ENCODE data around the gene DHCR24.
A peak's percentile ranks its signal among the peaks of the same experiment; 100 is the strongest.

Gene DHCR24

GRCh38 chr1:54825696-54826095 is 61.3 kb downstream of the DHCR24 start (continued):
- TF ChIP-seq ZNF174 (tag by site-specific recombination; IDR thresholded peaks at IDR 0.05) (no peak), ZBTB21 (tag by site-specific recombination; IDR thresholded peaks at IDR 0.05) (no peak), REPIN1 (tag by site-specific recombination; IDR thresholded peaks at IDR 0.05; ENCODE audit: low read depth) (no peak), ZNF394 (tag by site-specific recombination; IDR thresholded peaks at IDR 0.05; ENCODE audit: borderline replicate concordance) (no peak)
- TF ChIP-seq, protein P1, sequence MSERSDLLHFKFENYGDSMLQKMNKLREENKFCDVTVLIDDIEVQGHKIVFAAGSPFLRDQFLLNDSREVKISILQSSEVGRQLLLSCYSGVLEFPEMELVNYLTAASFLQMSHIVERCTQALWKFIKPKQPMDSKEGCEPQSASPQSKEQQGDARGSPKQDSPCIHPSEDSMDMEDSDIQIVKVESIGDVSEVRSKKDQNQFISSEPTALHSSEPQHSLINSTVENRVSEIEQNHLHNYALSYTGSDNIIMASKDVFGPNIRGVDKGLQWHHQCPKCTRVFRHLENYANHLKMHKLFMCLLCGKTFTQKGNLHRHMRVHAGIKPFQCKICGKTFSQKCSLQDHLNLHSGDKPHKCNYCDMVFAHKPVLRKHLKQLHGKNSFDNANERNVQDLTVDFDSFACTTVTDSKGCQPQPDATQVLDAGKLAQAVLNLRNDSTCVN (tag by site-specific recombination; optimal IDR thresholded peaks at IDR 0.05) = no peak

GRCh38 chr1:54823670-54824069 is 63.3 kb downstream of the DHCR24 start:
- no peaks in the 10 kb centered on the region for H3K4me1 ChIP-seq (ENCODE audit: control insufficient read depth, insufficient read depth, low read length)
- no peaks in the 10 kb centered on the region for H3K9me3 ChIP-seq (ENCODE audit: control insufficient read depth, insufficient read depth, low read depth, low read length)
- no peak overlapping the region for H3K27ac ChIP-seq (ENCODE audit: extremely low read depth, low read depth, low read length)
- POLR2A ChIA-PET = no interaction called here
- no peak for TF ChIP-seq ZNF133 (tag by site-specific recombination; IDR thresholded peaks at IDR 0.05)
- TF ChIP-seq SETDB1 (IDR thresholded peaks at IDR 0.05; ENCODE audit: insufficient read length, low read length) = peak; percentile 48
- H3K4me3 ChIP-seq (ENCODE audit: low read depth, low read length) = no peak overlapping the region
- no peaks in the 10 kb centered on the region for H3K36me3 ChIP-seq (ENCODE audit: control insufficient read depth in 2 of 2, insufficient read depth in 1 of 2, low read length in 2 of 2)
- CTCF ChIA-PET = interaction anchor here (0.7 kb wide), 1 partner anchor 355 kb away, joined by 3 read pairs; no protein-coding TSS in a partner anchor

DNA sequence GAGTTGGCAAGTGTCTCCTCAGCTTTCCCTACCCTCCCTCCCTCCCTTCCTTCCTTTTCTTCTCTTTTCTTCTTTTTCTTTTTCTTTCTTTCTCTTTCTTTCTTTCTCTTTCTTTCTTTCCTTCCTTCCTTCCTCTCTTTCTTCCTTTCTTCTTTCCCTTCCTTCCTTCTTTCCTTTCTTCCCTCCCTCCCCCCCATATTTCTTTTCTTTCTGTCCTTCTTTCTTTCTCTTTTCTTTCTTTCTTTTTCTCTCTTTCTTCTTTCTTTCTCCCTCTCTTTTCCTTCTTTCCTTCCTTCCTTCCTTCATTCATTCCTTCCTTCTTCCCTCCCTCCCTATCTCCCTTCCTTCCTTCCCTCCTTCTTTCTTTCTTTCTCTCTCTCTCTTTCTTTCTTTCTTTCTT is 67.3 kb downstream of the DHCR24 start:
- H3K4me3 ChIP-seq (ENCODE audit: low read depth, low read length) = no peak overlapping the region
- H3K36me3 ChIP-seq (ENCODE audit: control insufficient read depth in 2 of 2, insufficient read depth in 1 of 2, low read length in 2 of 2) = no peaks in the 10 kb centered on the region
- TF ChIP-seq ZNF366 (tag by site-specific recombination; conservative IDR thresholded peaks at IDR 0.05) (peak; percentile 85), ZBTB21 (tag by site-specific recombination; IDR thresholded peaks at IDR 0.05) (no peak), ZNF513 (tag by site-specific recombination; IDR thresholded peaks at IDR 0.05) (no peak), ZNF133 (tag by site-specific recombination; IDR thresholded peaks at IDR 0.05) (no peak), ZNF341 (tag by site-specific recombination; IDR thresholded peaks at IDR 0.05; ENCODE audit: low read depth) (no peak)
- POLR2A ChIA-PET = no interaction called here
- H3K27ac ChIP-seq (ENCODE audit: extremely low read depth, low read depth, low read length) = no peak overlapping the region
- H3K4me1 ChIP-seq (ENCODE audit: control insufficient read depth, insufficient read depth, low read length) = no peaks in the 10 kb centered on the region
- no peaks in the 10 kb centered on the region for H3K9me3 ChIP-seq (ENCODE audit: control insufficient read depth, insufficient read depth, low read depth, low read length)
- CTCF ChIA-PET = interaction anchor here (0.7 to 1.3 kb wide), 2 partner anchors 10 to 1111 kb away, joined by 4 read pairs; no protein-coding TSS in a partner anchor

GRCh38 chr1:54819195-54819536 is 67.8 kb downstream of the DHCR24 start:
- Histone ChIP-seq H3K4me1 (ENCODE audit: control insufficient read depth, insufficient read depth, low read length) (no peaks in the 10 kb centered on the region), H3K4me3 (ENCODE audit: low read depth, low read length) (no peak overlapping the region), H3K9me3 (ENCODE audit: control insufficient read depth, insufficient read depth, low read depth, low read length) (no peaks in the 10 kb centered on the region), H3K36me3 (ENCODE audit: control insufficient read depth in 2 of 2, insufficient read depth in 1 of 2, low read length in 2 of 2) (no peaks in the 10 kb centered on the region), H3K27ac (ENCODE audit: extremely low read depth, low read depth, low read length) (no peak overlapping the region)
- ChIA-PET POLR2A (no interaction called here), CTCF (interaction anchor here (0.7 to 1.3 kb wide), 2 partner anchors 9 to 203 kb away, joined by 4 to 5 read pairs; no protein-coding TSS in a partner anchor)
- TF ChIP-seq, protein P2, sequence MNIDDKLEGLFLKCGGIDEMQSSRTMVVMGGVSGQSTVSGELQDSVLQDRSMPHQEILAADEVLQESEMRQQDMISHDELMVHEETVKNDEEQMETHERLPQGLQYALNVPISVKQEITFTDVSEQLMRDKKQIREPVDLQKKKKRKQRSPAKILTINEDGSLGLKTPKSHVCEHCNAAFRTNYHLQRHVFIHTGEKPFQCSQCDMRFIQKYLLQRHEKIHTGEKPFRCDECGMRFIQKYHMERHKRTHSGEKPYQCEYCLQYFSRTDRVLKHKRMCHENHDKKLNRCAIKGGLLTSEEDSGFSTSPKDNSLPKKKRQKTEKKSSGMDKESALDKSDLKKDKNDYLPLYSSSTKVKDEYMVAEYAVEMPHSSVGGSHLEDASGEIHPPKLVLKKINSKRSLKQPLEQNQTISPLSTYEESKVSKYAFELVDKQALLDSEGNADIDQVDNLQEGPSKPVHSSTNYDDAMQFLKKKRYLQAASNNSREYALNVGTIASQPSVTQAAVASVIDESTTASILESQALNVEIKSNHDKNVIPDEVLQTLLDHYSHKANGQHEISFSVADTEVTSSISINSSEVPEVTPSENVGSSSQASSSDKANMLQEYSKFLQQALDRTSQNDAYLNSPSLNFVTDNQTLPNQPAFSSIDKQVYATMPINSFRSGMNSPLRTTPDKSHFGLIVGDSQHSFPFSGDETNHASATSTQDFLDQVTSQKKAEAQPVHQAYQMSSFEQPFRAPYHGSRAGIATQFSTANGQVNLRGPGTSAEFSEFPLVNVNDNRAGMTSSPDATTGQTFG (tag by site-specific recombination; IDR thresholded peaks at IDR 0.05; ENCODE audit: borderline replicate concordance) = no peak
- no peak for TF ChIP-seq ZNF76 (tag by site-specific recombination; IDR thresholded peaks at IDR 0.05; ENCODE audit: borderline replicate concordance, low read depth)
- no peak for TF ChIP-seq FEZF1 (tag by site-specific recombination; IDR thresholded peaks at IDR 0.05)

All from HEK293 (cell line).